ENCODE results near the gene KRT17. TPM values are rescaled to one million over a fixed set of nuclear protein-coding genes. Genes with fewer than 3 reads are reported as not detected.

The KRT17 gene
- total RNA-seq, 2 donors from 2014 or later, result 4.4 to 5.9 TPM

- no peak for TF ChIP-seq POLR2A (IDR thresholded peaks at IDR 0.05)
- no peak for TF ChIP-seq CTCF (IDR thresholded peaks at IDR 0.05)
- Histone ChIP-seq H3K4me3 (no peak overlapping the region), H3K9me3 (no peaks in the 10 kb centered on the region), H3K4me1 (no peaks in the 10 kb centered on the region), H3K27ac (no peak overlapping the region), H3K36me3 (replicated peaks in 1 of 2; ENCODE audit: insufficient read depth in 1 of 2, low read depth in 2 of 2) (no peaks in the 10 kb centered on the region), H3K27me3 (no peaks in the 10 kb centered on the region)
- ATAC-seq (no peak), DNase-seq (no peak)
- intact Hi-C loops (cut with DNase I), result no loop called here
- 60 to 68% methylated on average over 2 of the region's 2 CpGs for WGBS, 2 donors
These were observed 21.9 kb downstream of the KRT17 start for GRCh38 chr17:41602524-41602923.

- Histone ChIP-seq H3K27me3 (no peaks in the 10 kb centered on the region), H3K4me3 (no peak overlapping the region), H3K36me3 (replicated peaks in 1 of 2; ENCODE audit: insufficient read depth in 1 of 2, low read depth in 2 of 2) (no peaks in the 10 kb centered on the region), H3K4me1 (no peaks in the 10 kb centered on the region), H3K27ac (no peak overlapping the region), H3K9me3 (no peaks in the 10 kb centered on the region)
- intact Hi-C loops (cut with DNase I), result no loop called here
- ATAC-seq, result no peak
- TF ChIP-seq POLR2A (IDR thresholded peaks at IDR 0.05) (no peak), CTCF (IDR thresholded peaks at IDR 0.05) (no peak)
- WGBS, 2 donors, result 63 to 71% methylated on average over 4 of the region's 4 CpGs
- no peak for DNase-seq
These were observed 24.1 kb downstream of the KRT17 start for GRCh38 chr17:41600318-41600717.

GRCh38 chr17:41599680-41600079 lies 24.7 kb downstream of the KRT17 start:
- intact Hi-C loops (cut with DNase I), result no loop called here
- no peaks in the 10 kb centered on the region for H3K4me1 ChIP-seq
- no peaks in the 10 kb centered on the region for H3K9me3 ChIP-seq
- no peak overlapping the region for H3K27ac ChIP-seq
- 43% methylated on average over 1 of the region's 1 CpG; no CpG with 5 or more reads in 1 of the 2 donors for WGBS, 2 donors
- ATAC-seq (no peak), DNase-seq (no peak)
- TF ChIP-seq CTCF (IDR thresholded peaks at IDR 0.05), result no peak
- no peak for TF ChIP-seq POLR2A (IDR thresholded peaks at IDR 0.05)
- no peak overlapping the region for H3K4me3 ChIP-seq
- no peaks in the 10 kb centered on the region for H3K36me3 ChIP-seq (replicated peaks in 1 of 2; ENCODE audit: insufficient read depth in 1 of 2, low read depth in 2 of 2)
- no peaks in the 10 kb centered on the region for H3K27me3 ChIP-seq

GRCh38 chr17:41595585-41595984 lies 28.8 kb downstream of the KRT17 start:
- H3K27me3 ChIP-seq, result no peaks in the 10 kb centered on the region
- H3K9me3 ChIP-seq, result no peaks in the 10 kb centered on the region
- no peaks in the 10 kb centered on the region for H3K4me1 ChIP-seq
- no peak for TF ChIP-seq POLR2A (IDR thresholded peaks at IDR 0.05)
- no peak for TF ChIP-seq CTCF (IDR thresholded peaks at IDR 0.05)
- WGBS, 2 donors, result 60 to 62% methylated on average over 8 of the region's 8 CpGs
- DNase-seq (no peak), ATAC-seq (no peak)
- intact Hi-C loops (cut with DNase I), result no loop called here
- H3K27ac ChIP-seq, result no peak overlapping the region
- H3K4me3 ChIP-seq, result no peak overlapping the region
- H3K36me3 ChIP-seq (replicated peaks in 1 of 2; ENCODE audit: insufficient read depth in 1 of 2, low read depth in 2 of 2), result no peaks in the 10 kb centered on the region

- no peaks in the 10 kb centered on the region for H3K4me1 ChIP-seq
- ATAC-seq (no peak), DNase-seq (no peak)
- no peak overlapping the region for H3K4me3 ChIP-seq
- no peaks in the 10 kb centered on the region for H3K36me3 ChIP-seq (replicated peaks in 1 of 2; ENCODE audit: insufficient read depth in 1 of 2, low read depth in 2 of 2)
- H3K27me3 ChIP-seq, result no peaks in the 10 kb centered on the region
- intact Hi-C loops (cut with DNase I), result no loop called here
- no peaks in the 10 kb centered on the region for H3K9me3 ChIP-seq
- no peak overlapping the region for H3K27ac ChIP-seq
- TF ChIP-seq CTCF (IDR thresholded peaks at IDR 0.05) (no peak), POLR2A (IDR thresholded peaks at IDR 0.05) (no peak)
- 33 to 43% methylated on average over 3 of the region's 3 CpGs for WGBS, 2 donors
These were observed 29.9 kb downstream of the KRT17 start for GRCh38 chr17:41594363-41594915.
